Endometrial microvascular endothelial cells (primary cell): ENCODE measurements around the gene GRAMD1A. TPM values are rescaled to one million over a fixed set of nuclear protein-coding genes. Genes with fewer than 3 reads are reported as not detected.
"Not testable (repeated sequence)": the region's sequence is repeated elsewhere in the genome, so short reads cannot be mapped to it uniquely, and the experiment has no call there.

Source experiments
- in situ Hi-C: cut with HindIII; loops from 2 replicates; pipeline ENCODE4 v1.10.0; 2017; ENCODE audit warnings: low sequenced_read_pairs, low pct_unique_long_range_greater_than_20kb; ENCODE audit errors: inconsistent ontology term
- total RNA-seq: library from RNA; depleted of rRNA; stranded (reverse); fragments of >200 nt; gene quantifications from one replicate; pipeline ENCODE4 v1.2.3, GENCODE V29; 2015; ENCODE audit errors: inconsistent ontology term

GRAMD1A gene
- total RNA-seq, 1 donor from 2014 or later = 52.4 TPM

- in situ Hi-C loops = loop anchor here (10.0 kb wide), 1 partner anchor 50 kb away; no protein-coding TSS in a partner anchor
These were observed 25.5 kb upstream of the GRAMD1A start for GRCh38 chr19:34974646-34975045.

- in situ Hi-C loops = loop anchor here (10.0 kb wide), 1 partner anchor 50 kb away; no protein-coding TSS in a partner anchor
These were observed 25.1 kb upstream of the GRAMD1A start for GRCh38 chr19:34975056-34975455.

- in situ Hi-C loops = loop anchor here (10.0 kb wide), 1 partner anchor 48 kb away; no protein-coding TSS in a partner anchor
These were observed 23.5 kb upstream of the GRAMD1A start for GRCh38 chr19:34976611-34977010.

GRCh38 chr19:34979819-34980640 lies 20.1 kb upstream of the GRAMD1A start:
- in situ Hi-C loops = loop anchor here (10.0 kb wide), 1 partner anchor 45 kb away; no protein-coding TSS in a partner anchor

GRCh38 chr19:34982275-34982674 lies 17.8 kb upstream of the GRAMD1A start:
- in situ Hi-C loops = no loop called here

GRCh38 chr19:34983786-34984185 lies 16.3 kb upstream of the GRAMD1A start:
- in situ Hi-C loops = no loop called here

- in situ Hi-C loops = no loop called here
These were observed 15.8 kb upstream of the GRAMD1A start for GRCh38 chr19:34984287-34984686.

GRCh38 chr19:34985249-34986022 lies 14.7 kb upstream of the GRAMD1A start:
- in situ Hi-C loops = no loop called here

- in situ Hi-C loops = no loop called here
These were observed 12.0 kb upstream of the GRAMD1A start for GRCh38 chr19:34988119-34988518.

GRCh38 chr19:34989298-34989697 lies 10.8 kb upstream of the GRAMD1A start:
- in situ Hi-C loops = no loop called here

GRCh38 chr19:34990578-34991192 lies 9.4 kb upstream of the GRAMD1A start:
- in situ Hi-C loops = no loop called here

GRCh38 chr19:34991542-34992333 lies 8.4 kb upstream of the GRAMD1A start:
- in situ Hi-C loops = no loop called here

- in situ Hi-C loops = not testable (repeated sequence)
These were observed 7.5 kb upstream of the GRAMD1A start for GRCh38 chr19:34992582-34992981.

GRCh38 chr19:34994286-34994642 lies 5.9 kb upstream of the GRAMD1A start:
- in situ Hi-C loops = no loop called here

- in situ Hi-C loops = no loop called here
These were observed 5.2 kb upstream of the GRAMD1A start for GRCh38 chr19:34994643-34995541.

- in situ Hi-C loops = no loop called here
These were observed 4.6 kb upstream of the GRAMD1A start for GRCh38 chr19:34995551-34995950.

- in situ Hi-C loops = no loop called here
These were observed 3.0 kb upstream of the GRAMD1A start for GRCh38 chr19:34997071-34997617.

GRCh38 chr19:34998224-34998623 lies 1.9 kb upstream of the GRAMD1A start:
- in situ Hi-C loops = not testable (repeated sequence)
